GM10266 (cell line): Measurements from ENCODE around the gene LGI4.

Experiments
- DNase-seq: peaks from one replicate; pipeline ENCODE4 v3.0.0; 2012; ENCODE audit errors: extremely low spot score
- TF ChIP-seq, protein P1 (sequence below): IDR thresholded peaks from 2 replicates; pipeline ENCODE4 v1.5.1; 2012; ENCODE audit warnings: mild to moderate bottlenecking, low read depth; ENCODE audit not compliant: control insufficient read depth, insufficient read depth; ENCODE audit errors: missing control alignments

LGI4 gene

DNA sequence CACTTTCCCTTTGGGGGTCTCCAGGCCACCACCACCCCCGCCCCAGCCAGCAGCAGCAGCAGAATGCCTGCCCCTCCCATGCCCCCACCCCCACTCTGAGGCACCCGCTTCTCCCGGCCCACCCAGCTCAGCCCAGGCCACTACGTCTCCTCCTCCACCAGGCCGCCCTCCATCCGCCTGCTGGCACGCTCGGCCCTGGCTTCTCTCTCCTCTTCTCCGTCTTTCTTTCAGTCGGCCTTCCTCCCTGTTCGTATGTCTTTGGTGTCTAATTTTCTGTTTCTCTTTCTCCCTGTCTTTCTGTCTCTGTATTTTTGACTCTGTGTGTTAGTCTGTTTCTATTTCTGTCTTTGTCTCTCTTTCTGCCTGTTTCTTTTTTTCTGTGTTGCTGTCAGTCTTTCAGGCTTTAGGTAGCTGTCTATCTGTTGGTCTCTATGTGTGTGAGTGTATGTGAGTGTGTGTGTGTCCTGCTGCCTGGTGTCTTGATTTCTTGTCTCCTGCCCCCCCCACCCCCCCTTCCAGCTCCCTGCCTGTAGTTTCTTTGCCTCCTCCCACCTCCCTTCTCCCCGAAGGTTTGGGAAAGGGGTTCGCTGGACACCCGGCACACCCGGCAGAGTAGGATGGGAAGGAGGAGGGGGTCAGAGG lies at the start of gene LGI4:
TSS of gene LGI4 (minus strand) at position 459 of the 642 bp plus-strand sequence. CDS start at position 80, 379 bp downstream.
- no peak for DNase-seq
- TF ChIP-seq, protein P1, sequence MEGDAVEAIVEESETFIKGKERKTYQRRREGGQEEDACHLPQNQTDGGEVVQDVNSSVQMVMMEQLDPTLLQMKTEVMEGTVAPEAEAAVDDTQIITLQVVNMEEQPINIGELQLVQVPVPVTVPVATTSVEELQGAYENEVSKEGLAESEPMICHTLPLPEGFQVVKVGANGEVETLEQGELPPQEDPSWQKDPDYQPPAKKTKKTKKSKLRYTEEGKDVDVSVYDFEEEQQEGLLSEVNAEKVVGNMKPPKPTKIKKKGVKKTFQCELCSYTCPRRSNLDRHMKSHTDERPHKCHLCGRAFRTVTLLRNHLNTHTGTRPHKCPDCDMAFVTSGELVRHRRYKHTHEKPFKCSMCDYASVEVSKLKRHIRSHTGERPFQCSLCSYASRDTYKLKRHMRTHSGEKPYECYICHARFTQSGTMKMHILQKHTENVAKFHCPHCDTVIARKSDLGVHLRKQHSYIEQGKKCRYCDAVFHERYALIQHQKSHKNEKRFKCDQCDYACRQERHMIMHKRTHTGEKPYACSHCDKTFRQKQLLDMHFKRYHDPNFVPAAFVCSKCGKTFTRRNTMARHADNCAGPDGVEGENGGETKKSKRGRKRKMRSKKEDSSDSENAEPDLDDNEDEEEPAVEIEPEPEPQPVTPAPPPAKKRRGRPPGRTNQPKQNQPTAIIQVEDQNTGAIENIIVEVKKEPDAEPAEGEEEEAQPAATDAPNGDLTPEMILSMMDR, result no peak

DNA sequence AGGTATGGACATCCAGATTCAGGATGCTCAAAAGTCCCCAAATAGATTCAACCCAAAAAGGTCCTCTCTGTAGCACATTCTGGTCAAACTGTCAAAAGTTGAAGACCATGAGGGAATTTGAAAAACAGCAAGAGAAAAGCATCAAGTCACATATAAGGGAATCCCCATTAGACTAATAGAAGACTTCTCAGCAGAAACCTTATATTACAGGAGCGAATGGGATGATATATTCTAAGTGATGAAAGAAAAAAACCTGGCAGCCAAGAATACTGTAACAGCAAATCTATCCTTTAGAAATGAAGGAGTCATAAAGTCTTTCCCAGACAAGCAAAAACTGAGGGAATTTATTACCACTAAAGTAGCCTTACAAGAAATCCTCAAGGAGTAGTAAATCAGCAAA lies 49.4 kb upstream of the LGI4 start:
- DNase-seq, result no peak
- TF ChIP-seq, protein P1, result no peak

DNA sequence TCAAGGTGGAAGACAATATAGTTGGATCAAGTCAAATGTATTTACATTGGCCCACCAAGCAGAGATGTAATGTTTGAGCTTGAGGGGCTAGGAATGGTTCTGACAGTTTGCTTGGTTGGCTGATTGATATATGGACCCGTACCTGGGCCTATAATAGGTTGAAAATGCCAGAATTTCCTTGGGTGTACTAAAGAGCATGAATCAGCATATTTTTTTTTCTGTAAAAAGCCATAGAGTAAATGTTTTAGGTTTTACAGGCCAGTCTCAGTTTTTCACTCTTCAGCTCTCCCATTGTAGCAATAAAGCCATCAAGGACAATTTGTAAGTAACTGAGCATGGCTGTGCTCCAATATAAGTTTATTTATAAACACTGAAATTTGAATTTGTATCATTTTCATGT lies 46.5 kb upstream of the LGI4 start:
- DNase-seq, result no peak
- TF ChIP-seq, protein P1, result no peak

DNA sequence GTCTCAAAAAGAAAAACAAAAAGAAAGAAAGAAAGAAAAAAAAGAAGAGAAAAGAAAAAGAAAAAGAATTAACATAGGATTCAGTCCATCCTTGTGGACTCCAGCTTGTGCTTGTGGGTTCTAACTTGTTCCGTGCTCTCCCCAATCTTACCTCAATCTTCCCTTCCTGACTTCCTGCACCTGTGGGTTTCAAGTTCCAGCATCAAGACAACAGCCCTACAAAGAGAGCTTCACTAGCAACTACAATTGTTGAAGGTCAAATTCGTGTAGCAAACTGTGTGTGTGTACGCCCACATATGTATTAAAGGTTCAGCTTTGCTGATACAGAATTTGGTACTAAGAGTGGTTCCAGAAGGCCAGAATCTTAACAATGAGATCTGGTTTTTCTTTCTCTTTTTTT lies 45.0 kb upstream of the LGI4 start:
- TF ChIP-seq, protein P1, result no peak
- DNase-seq, result no peak

DNA sequence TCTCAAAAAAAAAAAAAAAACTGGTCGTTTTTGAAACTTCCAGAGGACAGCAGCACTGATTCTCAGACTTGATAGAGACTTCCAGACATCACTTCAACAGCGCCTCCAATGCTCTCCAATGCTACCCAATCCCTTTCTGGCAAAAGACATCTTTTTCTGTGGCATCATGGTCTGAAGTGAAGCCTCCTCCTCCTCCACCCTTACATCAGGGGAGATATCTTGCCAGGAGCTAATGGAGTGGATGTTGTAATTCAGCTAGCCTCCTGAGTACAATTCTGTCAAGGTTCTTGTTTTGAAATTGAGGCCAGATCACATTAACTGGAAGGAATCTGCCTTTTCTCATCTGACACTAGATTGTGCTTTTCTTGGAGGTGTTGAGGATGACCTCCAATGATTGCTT lies 43.8 kb upstream of the LGI4 start:
- no peak for DNase-seq
- TF ChIP-seq, protein P1, result no peak

DNA sequence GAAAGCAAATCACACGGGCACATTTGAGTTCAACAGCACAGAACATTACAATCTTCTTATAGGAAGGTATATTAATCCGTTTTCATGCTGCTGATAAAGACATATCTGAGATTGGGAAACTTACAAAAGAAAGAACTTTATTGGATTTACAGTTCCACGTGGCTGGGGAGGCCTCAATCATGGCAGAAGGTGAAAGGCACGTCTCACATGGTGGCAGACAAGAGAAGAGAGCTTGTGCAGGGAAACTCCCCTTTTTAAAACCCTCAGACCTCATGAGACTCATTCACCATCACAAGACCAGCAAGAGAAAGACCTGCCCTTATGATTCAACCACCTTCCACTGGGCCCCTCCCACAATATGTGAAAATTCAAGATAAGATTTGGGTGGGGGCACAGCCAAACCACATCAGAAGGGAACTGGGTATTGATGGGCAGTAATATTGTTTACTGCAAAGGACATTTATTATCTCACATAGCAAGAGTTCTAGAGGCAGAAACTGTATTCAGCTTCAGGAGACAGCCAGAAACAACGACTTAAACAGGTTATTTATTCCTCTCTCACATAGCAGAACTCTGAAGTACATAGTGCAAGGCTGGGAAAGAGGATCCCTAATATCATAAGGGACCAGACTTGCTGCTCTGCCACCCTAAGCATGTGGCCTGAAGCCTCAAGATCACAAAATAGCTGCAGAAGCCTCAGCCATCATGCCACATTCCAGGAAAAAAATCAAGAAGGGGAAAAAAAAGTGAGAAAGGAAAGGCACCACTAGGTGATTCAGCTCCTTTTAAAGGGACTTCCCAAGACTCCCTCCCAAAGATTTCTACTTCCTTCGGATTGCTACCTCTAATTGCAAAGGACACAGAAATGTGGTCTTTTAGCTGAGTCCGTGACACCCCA lies 42.8 kb upstream of the LGI4 start:
- DNase-seq, result no peak
- TF ChIP-seq, protein P1, result no peak

DNA sequence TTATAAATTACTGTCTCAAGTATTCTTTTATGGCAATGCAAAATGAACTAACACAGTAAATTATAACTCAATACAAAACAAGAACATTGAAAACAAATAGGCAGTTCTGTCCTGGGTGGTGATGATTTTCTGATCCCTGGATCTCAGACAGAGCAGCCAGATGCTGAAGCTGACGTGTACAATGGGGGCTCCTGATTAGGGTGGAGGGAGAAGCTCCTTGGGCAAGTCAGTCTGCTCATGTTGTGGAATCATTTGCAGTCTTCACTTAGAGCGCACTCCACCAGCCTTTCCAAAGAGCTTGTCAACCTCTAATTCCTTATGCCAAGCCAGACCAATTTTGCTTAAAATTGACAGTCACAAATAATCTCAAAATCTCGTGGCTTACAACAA lies 41.3 kb upstream of the LGI4 start:
- no peak for DNase-seq

More for the DNA sequence above, 41.3 kb upstream of the LGI4 start:
- TF ChIP-seq, protein P1, result no peak
